ENCODE measurements around the gene PUDP.
"Not testable (repeated sequence)": the region's sequence is repeated elsewhere in the genome, so short reads cannot be mapped to it uniquely, and the experiment has no call there.

Gene PUDP

DNA sequence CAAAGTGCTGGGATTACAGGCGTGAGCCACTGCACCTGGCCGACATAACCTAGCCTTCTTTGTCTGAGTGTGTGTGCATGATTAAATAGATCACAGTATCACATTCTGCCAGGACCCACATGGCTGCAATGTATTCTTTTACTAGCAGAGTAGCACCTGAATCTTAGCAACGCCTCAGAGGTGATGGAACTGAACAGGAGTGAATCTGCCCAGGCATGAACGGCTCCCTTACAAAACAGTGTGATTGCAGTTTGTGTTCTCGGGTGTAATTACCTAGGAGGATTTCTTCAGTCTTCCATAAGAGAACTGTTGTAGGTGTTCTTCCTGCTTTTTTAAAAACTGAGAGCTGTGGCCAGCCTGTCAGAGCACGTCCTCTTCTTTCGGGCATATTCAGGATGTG lies 123.1 kb downstream of the PUDP start:
- no peak for DNase-seq

DNA sequence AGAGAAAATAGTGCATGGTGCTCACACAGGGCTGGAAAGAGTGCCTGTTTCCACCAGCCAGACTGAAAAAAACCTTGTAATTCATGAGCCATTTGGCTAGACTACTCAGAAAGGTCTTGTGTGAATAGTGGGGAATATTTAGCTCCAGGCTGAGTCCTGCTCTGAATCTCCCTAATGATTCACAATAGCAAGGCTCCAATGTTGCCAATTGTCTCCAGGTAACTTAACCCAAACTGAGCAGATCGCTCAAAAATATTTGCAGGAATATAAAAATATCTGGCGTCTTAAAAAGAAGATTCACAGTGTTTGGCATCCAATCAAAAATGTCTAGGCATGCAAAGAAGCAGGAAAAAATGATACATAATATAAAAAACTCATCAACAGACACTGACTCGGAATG lies 125.0 kb downstream of the PUDP start:
- not testable (repeated sequence) for DNase-seq

DNA sequence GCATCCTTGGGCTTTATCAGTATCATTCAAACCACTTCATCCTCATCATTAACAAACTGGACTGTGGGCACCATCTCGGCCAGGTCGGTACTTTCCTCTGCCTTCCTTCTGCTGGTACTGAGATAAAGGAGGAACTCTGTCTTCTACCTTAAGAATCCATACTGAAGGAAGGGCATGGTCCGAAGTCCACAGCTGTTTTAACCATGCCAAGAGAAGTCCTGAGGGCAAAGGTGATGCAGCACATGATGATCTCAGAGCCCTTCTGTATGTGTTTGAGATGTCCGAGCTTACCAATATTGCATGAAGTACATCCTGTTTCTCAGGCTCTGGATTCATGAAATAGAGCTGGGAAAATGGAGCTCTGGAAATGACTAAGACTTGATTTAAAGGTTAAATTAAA lies 126.0 kb downstream of the PUDP start:
- no peak for DNase-seq

DNA sequence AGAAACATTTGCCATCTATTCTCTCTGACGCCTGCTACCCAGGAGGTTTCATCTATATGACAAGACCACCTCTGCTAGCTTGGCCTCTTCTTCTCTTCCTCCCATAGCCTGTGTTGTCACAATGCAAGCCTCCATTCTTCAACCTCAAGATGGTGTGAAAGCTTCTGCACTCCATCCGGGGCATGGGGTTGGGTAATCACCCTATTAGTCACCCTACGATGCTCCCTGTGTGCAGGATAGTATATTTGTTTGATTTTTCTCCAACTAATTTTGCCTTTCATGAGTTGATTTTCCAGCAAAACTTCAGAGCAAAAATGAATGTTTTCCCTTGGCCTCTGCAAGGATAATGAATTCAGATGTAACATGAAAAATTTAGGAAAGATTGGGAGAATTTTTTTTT lies 128.4 kb downstream of the PUDP start:
- DNase-seq = no peak

DNA sequence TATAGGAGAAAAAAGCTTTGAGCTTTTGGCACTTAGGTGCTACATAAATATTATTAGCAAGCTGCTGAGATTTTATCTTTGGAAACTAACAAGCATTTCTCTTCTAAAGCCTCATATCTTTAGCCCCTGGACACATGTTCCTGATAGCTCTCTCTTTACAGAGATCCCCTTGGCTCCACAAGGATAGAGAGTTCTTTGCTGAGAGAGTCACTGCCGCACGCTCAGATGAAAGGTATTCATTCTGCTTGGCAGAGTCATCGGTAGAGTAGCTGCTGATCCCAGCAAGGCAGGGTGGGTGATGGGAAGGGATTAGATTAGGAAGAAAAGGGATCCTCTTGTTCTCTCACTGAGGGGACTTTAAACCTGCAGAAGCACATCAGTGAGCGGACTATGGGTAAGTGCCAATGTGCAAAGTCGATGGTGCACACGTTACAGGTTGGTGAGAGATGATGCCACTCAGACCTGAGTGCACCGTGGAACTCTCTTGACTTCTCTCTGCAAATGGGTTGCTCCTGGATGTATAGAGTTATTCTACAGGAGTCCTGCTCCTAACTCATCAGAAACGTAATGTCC lies 135.6 kb downstream of the PUDP start:
- not testable (repeated sequence) for DNase-seq

DNA sequence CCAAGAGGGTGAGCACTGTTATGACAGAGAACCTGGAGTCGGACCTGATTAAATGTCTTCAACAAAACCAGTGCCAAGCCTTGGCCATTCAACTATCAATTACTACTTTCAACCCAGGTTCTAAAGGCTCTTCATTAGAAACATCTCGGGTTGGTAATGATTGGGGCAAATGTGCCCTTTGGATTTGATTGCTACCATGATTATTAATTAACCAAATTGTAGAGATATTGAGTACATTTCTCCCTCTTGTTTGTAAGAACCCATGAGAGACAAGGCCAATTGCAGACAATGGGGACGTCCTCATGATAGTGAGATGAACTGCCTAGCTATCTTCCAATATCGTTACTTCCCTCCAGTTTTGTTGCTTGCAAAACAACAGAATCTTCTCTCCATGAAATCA lies 137.1 kb downstream of the PUDP start:
- DNase-seq = not testable (repeated sequence)

DNA sequence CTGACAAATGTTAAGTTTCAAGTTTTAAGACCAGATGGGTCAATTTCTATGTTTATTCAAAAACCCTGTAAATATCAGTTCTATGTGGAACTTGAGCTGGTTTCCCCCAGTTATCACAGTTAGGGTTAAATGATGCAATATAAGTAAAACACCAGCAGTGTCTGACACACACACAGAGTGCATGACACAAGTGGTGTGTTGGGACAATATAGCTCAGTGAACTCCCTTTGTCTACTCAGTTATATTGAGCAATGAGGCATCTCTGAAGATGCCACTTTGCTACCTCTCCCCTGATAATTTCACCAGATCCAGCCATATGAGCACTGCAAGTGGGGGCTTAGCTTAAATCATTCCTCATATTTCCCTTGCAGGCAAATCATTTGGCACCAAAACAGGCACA lies 140.6 kb downstream of the PUDP start:
- not testable (repeated sequence) for DNase-seq

Measured in SW 1271 (cell line).